AG04450 (cell line): ENCODE measurements around the gene IGF2R. TPM values are rescaled to one million over a fixed set of nuclear protein-coding genes. Genes with fewer than 3 reads are reported as not detected.
A peak's percentile ranks its signal among the peaks of the same experiment; 100 is the strongest.

Experiments used
- CTCF ChIA-PET: fragments of 300-600, 350-600 bp; formaldehyde crosslinking; extraction: SDS; loops from one replicate; lab custom pipeline; 2022; ENCODE audit warnings: antibody characterized with exemption, inconsistent platforms; lab: Charles Lee
- POLR2A ChIA-PET: fragments of 350-600 bp; formaldehyde crosslinking; extraction: SDS; loops from one replicate; lab custom pipeline; 2021; ENCODE audit warnings: antibody characterized with exemption, inconsistent platforms; lab: Yijun Ruan, JAX
- DNase-seq: peaks from one replicate; pipeline ENCODE4 v3.0.0-alpha.2; 2011; ENCODE audit warnings: low read depth, low spot score
- H3K27ac ChIP-seq: one replicate; pipeline ENCODE4 v1.5.1; 2012; ENCODE audit warnings: low read depth, low read length, control low read depth
- H3K27me3 ChIP-seq: one replicate; pipeline ENCODE4 v1.6.0; 2012; ENCODE audit warnings: low read length; ENCODE audit not compliant: control insufficient read depth, insufficient read depth
- H3K4me3 ChIP-seq: 2 replicates; pipeline ENCODE4 v1.5.1; 2011; ENCODE audit warnings: mild to moderate bottlenecking, low read depth, low read length, control low read depth
- H3K9me3 ChIP-seq: 2 replicates; pipeline ENCODE4 v1.5.1; 2012; ENCODE audit warnings: low read length; ENCODE audit not compliant: control insufficient read depth, insufficient read depth
- CTCF ChIP-seq: IDR thresholded peaks from 2 replicates; pipeline ENCODE4 v1.5.1; 2011; ENCODE audit warnings: low read depth, low read length, control low read depth, inconsistent platforms
- polyA plus RNA-seq: library from polyadenylated mRNA; depleted of rRNA; stranded (reverse); fragments of >200 nt; gene quantifications from 2 replicates; pipeline ENCODE4 v1.2.3, GENCODE V29; 2011; rRNA removed

The IGF2R gene
- polyA plus RNA-seq, 1 experiment: 40.9 TPM

- CTCF ChIA-PET: interaction anchor here (1.8 kb wide), 1 partner anchor 66 kb away, joined by 5 read pairs; no protein-coding TSS in a partner anchor
Measured at GRCh38 chr6:160154471-160154870, 185.6 kb downstream of the IGF2R start.

GRCh38 chr6:160156842-160157241, 188.0 kb downstream of the IGF2R start:
- Histone ChIP-seq H3K4me3 (no peak overlapping the region), H3K27me3 (no peaks in the 10 kb centered on the region), H3K27ac (no peak overlapping the region), H3K9me3 (no peaks in the 10 kb centered on the region)
- no peak for DNase-seq
- no peak for TF ChIP-seq CTCF
- ChIA-PET CTCF (interaction anchor here (1.3 to 1.7 kb wide), 2 partner anchors 18 to 299 kb away, joined by 3 to 4 read pairs; no protein-coding TSS in a partner anchor), POLR2A (no interaction called here)

More at GRCh38 chr6:160154471-160154870, 185.6 kb downstream of the IGF2R start:
- no peaks in the 10 kb centered on the region for H3K27me3 ChIP-seq
- TF ChIP-seq CTCF: no peak
- H3K4me3 ChIP-seq: no peak overlapping the region
- POLR2A ChIA-PET: no interaction called here
- H3K27ac ChIP-seq: no peak overlapping the region
- DNase-seq: no peak
- no peaks in the 10 kb centered on the region for H3K9me3 ChIP-seq

- CTCF ChIA-PET: no interaction called here
- Histone ChIP-seq H3K4me3 (no peak overlapping the region), H3K9me3 (no peaks in the 10 kb centered on the region), H3K27ac (no peak overlapping the region), H3K27me3 (no peaks in the 10 kb centered on the region)
- no peak for DNase-seq
- TF ChIP-seq CTCF: peak; percentile 19; the same call in 1 of the 2 replicates
- POLR2A ChIA-PET: no interaction called here
Measured at GRCh38 chr6:160160450-160160849, 191.6 kb downstream of the IGF2R start.

Other genes starting within 250 kb of the IGF2R start
- gene WTAP, start 241.6 kb upstream of the IGF2R start, polyA plus RNA-seq: 38.5 and 45.7 TPM in 2 replicates
- 36.9 and 39.9 TPM in 2 replicates for gene ACAT2, start 207.0 kb upstream of the IGF2R start, polyA plus RNA-seq
- gene TCP1, start 179.5 kb upstream of the IGF2R start, polyA plus RNA-seq: 132 and 182 TPM in 2 replicates
- 80.4 and 96.7 TPM in 2 replicates for gene MRPL18, start 178.6 kb upstream of the IGF2R start, polyA plus RNA-seq
- gene PNLDC1, start 168.8 kb upstream of the IGF2R start, polyA plus RNA-seq: 0.11 and 0.19 TPM in 2 replicates
- not detected in 2 replicates for gene MAS1, start 78.1 kb upstream of the IGF2R start, polyA plus RNA-seq
- 0.10 and 0.36 TPM in 2 replicates for gene SLC22A1, start 152.7 kb downstream of the IGF2R start, polyA plus RNA-seq